Measurements from ENCODE around the gene KCNAB3.

KCNAB3 gene

GRCh38 chr17:7935859-7936258 lies 6.2 kb upstream of the KCNAB3 start:
- H3K4me1 ChIP-seq (ENCODE audit: control insufficient read depth, insufficient read depth, low read length): peaks cover 5% of the 10 kb centered on the region; the same call in 1 of the 2 replicates
- H3K27ac ChIP-seq (ENCODE audit: extremely low read depth, low read depth, low read length): no peak overlapping the region
- TF ChIP-seq ZFHX2 (tag by site-specific recombination; conservative IDR thresholded peaks at IDR 0.05) (peak; percentile 46), EGR2 (tag by site-specific recombination; IDR thresholded peaks at IDR 0.05; ENCODE audit: low read depth) (peak; percentile 64), ZNF221 (tag by site-specific recombination; IDR thresholded peaks at IDR 0.05; ENCODE audit: borderline replicate concordance) (no peak)
- peaks cover 59 to 65% of the 10 kb centered on the region in 2 experiments for H3K36me3 ChIP-seq (ENCODE audit: control insufficient read depth in 2 of 2, insufficient read depth in 1 of 2, low read length in 2 of 2)
- no peaks in the 10 kb centered on the region for H3K9me3 ChIP-seq (ENCODE audit: control insufficient read depth, insufficient read depth, low read depth, low read length)
- CTCF ChIA-PET: interaction anchor here (0.5 to 2.2 kb wide), 5 partner anchors 20 to 105 kb away, joined by 3 to 7 read pairs (median 3); partner anchors contain the start of gene RNF227
- POLR2A ChIA-PET: interaction anchor here (5.3 kb wide), 1 partner anchor 19 kb away, joined by 66 read pairs; the partner anchor contains the start of gene RNF227
- H3K4me3 ChIP-seq (ENCODE audit: low read depth, low read length): no peak overlapping the region

- Histone ChIP-seq H3K9me3 (ENCODE audit: control insufficient read depth, insufficient read depth, low read depth, low read length) (no peaks in the 10 kb centered on the region), H3K36me3 (ENCODE audit: control insufficient read depth in 2 of 2, insufficient read depth in 1 of 2, low read length in 2 of 2) (peaks cover 33 to 61% of the 10 kb centered on the region in 2 experiments), H3K4me1 (ENCODE audit: control insufficient read depth, insufficient read depth, low read length) (peaks cover 5% of the 10 kb centered on the region; the same call in 1 of the 2 replicates), H3K27ac (ENCODE audit: extremely low read depth, low read depth, low read length) (peak overlapping the region; percentile 57; the same call in 1 of the 2 replicates), H3K4me3 (ENCODE audit: low read depth, low read length) (peak overlapping the region; percentile 93)
- ChIA-PET CTCF (interaction anchor here (0.6 to 2.4 kb wide), 21 partner anchors 16 to 301 kb away, joined by 3 to 36 read pairs (median 5); partner anchors contain the start of genes NAA38 and RNF227), POLR2A (interaction anchor here (0.6 to 5.3 kb wide), 16 partner anchors 10 to 529 kb away, joined by 3 to 66 read pairs (median 5); partner anchors contain the start of genes NAA38, RNF227 and TMEM256)
- TF ChIP-seq ZNF677 (tag by site-specific recombination; IDR thresholded peaks at IDR 0.05): no peak
- TF ChIP-seq, protein P1, sequence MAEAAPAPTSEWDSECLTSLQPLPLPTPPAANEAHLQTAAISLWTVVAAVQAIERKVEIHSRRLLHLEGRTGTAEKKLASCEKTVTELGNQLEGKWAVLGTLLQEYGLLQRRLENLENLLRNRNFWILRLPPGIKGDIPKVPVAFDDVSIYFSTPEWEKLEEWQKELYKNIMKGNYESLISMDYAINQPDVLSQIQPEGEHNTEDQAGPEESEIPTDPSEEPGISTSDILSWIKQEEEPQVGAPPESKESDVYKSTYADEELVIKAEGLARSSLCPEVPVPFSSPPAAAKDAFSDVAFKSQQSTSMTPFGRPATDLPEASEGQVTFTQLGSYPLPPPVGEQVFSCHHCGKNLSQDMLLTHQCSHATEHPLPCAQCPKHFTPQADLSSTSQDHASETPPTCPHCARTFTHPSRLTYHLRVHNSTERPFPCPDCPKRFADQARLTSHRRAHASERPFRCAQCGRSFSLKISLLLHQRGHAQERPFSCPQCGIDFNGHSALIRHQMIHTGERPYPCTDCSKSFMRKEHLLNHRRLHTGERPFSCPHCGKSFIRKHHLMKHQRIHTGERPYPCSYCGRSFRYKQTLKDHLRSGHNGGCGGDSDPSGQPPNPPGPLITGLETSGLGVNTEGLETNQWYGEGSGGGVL (tag by site-specific recombination; IDR thresholded peaks at IDR 0.05): peak; percentile 51; the same call in 1 of the 2 replicates
- TF ChIP-seq, protein P2, sequence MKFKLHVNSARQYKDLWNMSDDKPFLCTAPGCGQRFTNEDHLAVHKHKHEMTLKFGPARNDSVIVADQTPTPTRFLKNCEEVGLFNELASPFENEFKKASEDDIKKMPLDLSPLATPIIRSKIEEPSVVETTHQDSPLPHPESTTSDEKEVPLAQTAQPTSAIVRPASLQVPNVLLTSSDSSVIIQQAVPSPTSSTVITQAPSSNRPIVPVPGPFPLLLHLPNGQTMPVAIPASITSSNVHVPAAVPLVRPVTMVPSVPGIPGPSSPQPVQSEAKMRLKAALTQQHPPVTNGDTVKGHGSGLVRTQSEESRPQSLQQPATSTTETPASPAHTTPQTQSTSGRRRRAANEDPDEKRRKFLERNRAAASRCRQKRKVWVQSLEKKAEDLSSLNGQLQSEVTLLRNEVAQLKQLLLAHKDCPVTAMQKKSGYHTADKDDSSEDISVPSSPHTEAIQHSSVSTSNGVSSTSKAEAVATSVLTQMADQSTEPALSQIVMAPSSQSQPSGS (tag by site-specific recombination; IDR thresholded peaks at IDR 0.05; ENCODE audit: low read depth): no peak
- TF ChIP-seq ZBTB44 (tag by site-specific recombination; IDR thresholded peaks at IDR 0.05): no peak
- TF ChIP-seq PRDM10 (tag by site-specific recombination; IDR thresholded peaks at IDR 0.05): peak; percentile 91
- no peak for TF ChIP-seq ZNF621 (tag by site-specific recombination; IDR thresholded peaks at IDR 0.05)
- 0 out of 2 replicates have a peak, but pooled peaks have one; percentile 17 for TF ChIP-seq ZBTB20 (tag by site-specific recombination; IDR thresholded peaks at IDR 0.05)
- peak; percentile 13; the same call in 1 of the 2 replicates for TF ChIP-seq ZNF341 (tag by site-specific recombination; IDR thresholded peaks at IDR 0.05; ENCODE audit: low read depth)
- TF ChIP-seq, protein P3, sequence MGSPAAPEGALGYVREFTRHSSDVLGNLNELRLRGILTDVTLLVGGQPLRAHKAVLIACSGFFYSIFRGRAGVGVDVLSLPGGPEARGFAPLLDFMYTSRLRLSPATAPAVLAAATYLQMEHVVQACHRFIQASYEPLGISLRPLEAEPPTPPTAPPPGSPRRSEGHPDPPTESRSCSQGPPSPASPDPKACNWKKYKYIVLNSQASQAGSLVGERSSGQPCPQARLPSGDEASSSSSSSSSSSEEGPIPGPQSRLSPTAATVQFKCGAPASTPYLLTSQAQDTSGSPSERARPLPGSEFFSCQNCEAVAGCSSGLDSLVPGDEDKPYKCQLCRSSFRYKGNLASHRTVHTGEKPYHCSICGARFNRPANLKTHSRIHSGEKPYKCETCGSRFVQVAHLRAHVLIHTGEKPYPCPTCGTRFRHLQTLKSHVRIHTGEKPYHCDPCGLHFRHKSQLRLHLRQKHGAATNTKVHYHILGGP (tag by site-specific recombination; IDR thresholded peaks at IDR 0.05): no peak
- TF ChIP-seq ZNF155 (tag by site-specific recombination; IDR thresholded peaks at IDR 0.05): no peak
- TF ChIP-seq, protein P4, sequence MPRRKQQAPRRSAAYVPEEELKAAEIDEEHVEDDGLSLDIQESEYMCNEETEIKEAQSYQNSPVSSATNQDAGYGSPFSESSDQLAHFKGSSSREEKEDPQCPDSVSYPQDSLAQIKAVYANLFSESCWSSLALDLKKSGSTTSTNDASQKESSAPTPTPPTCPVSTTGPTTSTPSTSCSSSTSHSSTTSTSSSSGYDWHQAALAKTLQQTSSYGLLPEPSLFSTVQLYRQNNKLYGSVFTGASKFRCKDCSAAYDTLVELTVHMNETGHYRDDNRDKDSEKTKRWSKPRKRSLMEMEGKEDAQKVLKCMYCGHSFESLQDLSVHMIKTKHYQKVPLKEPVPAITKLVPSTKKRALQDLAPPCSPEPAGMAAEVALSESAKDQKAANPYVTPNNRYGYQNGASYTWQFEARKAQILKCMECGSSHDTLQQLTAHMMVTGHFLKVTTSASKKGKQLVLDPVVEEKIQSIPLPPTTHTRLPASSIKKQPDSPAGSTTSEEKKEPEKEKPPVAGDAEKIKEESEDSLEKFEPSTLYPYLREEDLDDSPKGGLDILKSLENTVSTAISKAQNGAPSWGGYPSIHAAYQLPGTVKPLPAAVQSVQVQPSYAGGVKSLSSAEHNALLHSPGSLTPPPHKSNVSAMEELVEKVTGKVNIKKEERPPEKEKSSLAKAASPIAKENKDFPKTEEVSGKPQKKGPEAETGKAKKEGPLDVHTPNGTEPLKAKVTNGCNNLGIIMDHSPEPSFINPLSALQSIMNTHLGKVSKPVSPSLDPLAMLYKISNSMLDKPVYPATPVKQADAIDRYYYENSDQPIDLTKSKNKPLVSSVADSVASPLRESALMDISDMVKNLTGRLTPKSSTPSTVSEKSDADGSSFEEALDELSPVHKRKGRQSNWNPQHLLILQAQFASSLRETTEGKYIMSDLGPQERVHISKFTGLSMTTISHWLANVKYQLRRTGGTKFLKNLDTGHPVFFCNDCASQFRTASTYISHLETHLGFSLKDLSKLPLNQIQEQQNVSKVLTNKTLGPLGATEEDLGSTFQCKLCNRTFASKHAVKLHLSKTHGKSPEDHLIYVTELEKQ (tag by site-specific recombination; IDR thresholded peaks at IDR 0.05; ENCODE audit: borderline replicate concordance): no peak
- TF ChIP-seq ZBTB6 (tag by site-specific recombination; IDR thresholded peaks at IDR 0.05): peak; percentile 37; the same call in 1 of the 2 replicates
Observed at GRCh38 chr17:7932949-7933348, 3.3 kb upstream of the KCNAB3 start.

Measured in HEK293 (cell line).